ENCODE data around the gene ANKRD17.
"Not testable (repeated sequence)": the region's sequence is repeated elsewhere in the genome, so short reads cannot be mapped to it uniquely, and the experiment has no call there.

ANKRD17 gene

GRCh38 chr4:73258686-73259570 is at the start of gene ANKRD17:
ANKRD17 (minus strand) TSS chr4:73258798; CDS start chr4:73258668, 130 bp downstream.
- DNase-seq = peak; percentile 98

- peak; percentile 64 for DNase-seq
Observed at GRCh38 chr4:73308286-73308685, 49.7 kb upstream of the ANKRD17 start.

GRCh38 chr4:73303711-73304110 is 45.1 kb upstream of the ANKRD17 start:
- no peak for DNase-seq

- DNase-seq = no peak
Observed at GRCh38 chr4:73299548-73300280, 41.1 kb upstream of the ANKRD17 start.

- not testable (repeated sequence) for DNase-seq
Observed at GRCh38 chr4:73292661-73293060, 34.1 kb upstream of the ANKRD17 start.

GRCh38 chr4:73281982-73282381 is 23.4 kb upstream of the ANKRD17 start:
- DNase-seq = no peak

- no peak for DNase-seq
Observed at GRCh38 chr4:73281396-73281795, 22.8 kb upstream of the ANKRD17 start.

GRCh38 chr4:73277201-73277600 is 18.6 kb upstream of the ANKRD17 start:
- DNase-seq = no peak

- no peak for DNase-seq
Observed at GRCh38 chr4:73275318-73275654, 16.7 kb upstream of the ANKRD17 start.

- peak; percentile 34 for DNase-seq
Observed at GRCh38 chr4:73272816-73273215, 14.2 kb upstream of the ANKRD17 start.

- no peak for DNase-seq
Observed at GRCh38 chr4:73267050-73267449, 8.5 kb upstream of the ANKRD17 start.

GRCh38 chr4:73259571-73260090 is 1.0 kb upstream of the ANKRD17 start:
- DNase-seq = peak; percentile 33

- no peak for DNase-seq
Observed at GRCh38 chr4:73258436-73258685, 237 bp downstream of the ANKRD17 start.

- peak; percentile 34 for DNase-seq
Observed at GRCh38 chr4:73257651-73258435, 755 bp downstream of the ANKRD17 start.

- peak; percentile 87 for DNase-seq
Observed at GRCh38 chr4:73257234-73257633, 1.4 kb downstream of the ANKRD17 start.

- DNase-seq = not testable (repeated sequence)
Observed at GRCh38 chr4:73255847-73256246, 2.8 kb downstream of the ANKRD17 start.

GRCh38 chr4:73252001-73252400 is 6.6 kb downstream of the ANKRD17 start:
- DNase-seq = no peak

- no peak for DNase-seq
Observed at GRCh38 chr4:73251384-73251783, 7.2 kb downstream of the ANKRD17 start.

- no peak for DNase-seq
Observed at GRCh38 chr4:73250642-73251041, 8.0 kb downstream of the ANKRD17 start.

GRCh38 chr4:73248821-73249220 is 9.8 kb downstream of the ANKRD17 start:
- DNase-seq = no peak

- no peak for DNase-seq
Observed at GRCh38 chr4:73248416-73248815, 10.2 kb downstream of the ANKRD17 start.

- DNase-seq = no peak
Observed at GRCh38 chr4:73247100-73247499, 11.5 kb downstream of the ANKRD17 start.

- peak; percentile 37 for DNase-seq
Observed at GRCh38 chr4:73245955-73246354, 12.6 kb downstream of the ANKRD17 start.
